Endothelial cell (in vitro differentiated cells): Measurements from ENCODE around the gene DNAJC11. TPM values are rescaled to one million over a fixed set of nuclear protein-coding genes. Genes with fewer than 3 reads are reported as not detected.

Source experiments
- DNase-seq: peaks from one replicate; pipeline ENCODE4 v3.0.0; 2021; ENCODE audit warnings: low spot score
- H3K27ac Mint-ChIP-seq: one replicate; pipeline ENCODE4 v1.8.0; 2021; ENCODE audit warnings: mixed read lengths, inconsistent platforms; ENCODE audit not compliant: unreplicated experiment
- H3K27me3 Mint-ChIP-seq: one replicate; pipeline ENCODE4 v1.8.0; 2021; ENCODE audit warnings: mild to moderate bottlenecking, moderate library complexity, mixed read lengths, inconsistent platforms; ENCODE audit not compliant: unreplicated experiment
- H3K36me3 Mint-ChIP-seq: one replicate; pipeline ENCODE4 v1.8.0; 2021; ENCODE audit warnings: mild to moderate bottlenecking, low read depth, mixed read lengths, inconsistent platforms; ENCODE audit not compliant: unreplicated experiment
- H3K4me1 Mint-ChIP-seq: one replicate; pipeline ENCODE4 v1.8.0; 2021; ENCODE audit warnings: mild to moderate bottlenecking, mixed read lengths, inconsistent platforms; ENCODE audit not compliant: unreplicated experiment
- H3K4me3 Mint-ChIP-seq: one replicate; pipeline ENCODE4 v1.8.0; 2021; ENCODE audit warnings: mild to moderate bottlenecking, mixed read lengths, inconsistent platforms; ENCODE audit not compliant: unreplicated experiment
- H3K9me3 Mint-ChIP-seq: one replicate; pipeline ENCODE4 v1.8.0; 2021; ENCODE audit warnings: mixed read lengths, inconsistent platforms; ENCODE audit not compliant: unreplicated experiment
- total RNA-seq: library from RNA; stranded (reverse); fragmentation: NEBNext Ultra II Directional; extraction: Animal tissue kit (Norgen Biotek cat#: 25700); gene quantifications from one replicate; pipeline ENCODE4 v1.2.1, GENCODE V29; 2021; ENCODE audit not compliant: unreplicated experiment
- TF ChIP-seq, protein P1 (sequence below): fragments of 200-600 bp; sonication (generic); IDR thresholded peaks from one replicate; pipeline ENCODE4 v1.5.0; 2021; ENCODE audit warnings: antibody characterized with exemption; ENCODE audit not compliant: unreplicated experiment

DNAJC11 gene
- total RNA-seq, 1 donor from 2014 or later = 57.0 TPM

DNA sequence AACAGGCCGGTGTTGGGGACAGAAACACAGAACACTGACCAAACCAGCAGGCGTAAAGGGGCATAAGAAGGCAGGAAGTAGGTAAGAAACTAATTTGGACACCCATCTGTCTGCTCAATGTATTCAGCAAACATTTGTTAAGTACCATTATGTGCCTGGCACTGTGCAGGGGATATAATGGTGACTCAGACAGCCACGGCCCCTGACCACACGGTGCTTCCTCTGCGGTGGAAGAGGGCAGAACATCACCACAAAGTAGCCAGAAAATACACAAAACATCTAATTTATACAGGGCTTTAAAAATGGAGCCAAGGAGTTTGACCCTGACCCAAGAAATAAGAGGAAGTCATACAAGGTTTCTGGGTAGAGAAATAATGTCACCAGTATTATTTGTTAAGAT, 12.9 kb downstream of the DNAJC11 start:
- Mint-ChIP-seq H3K4me1 (peaks cover 3% of the 10 kb centered on the region), H3K27ac (no peak overlapping the region), H3K9me3 (no peaks in the 10 kb centered on the region), H3K36me3 (no peaks in the 10 kb centered on the region), H3K27me3 (no peaks in the 10 kb centered on the region), H3K4me3 (no peak overlapping the region)
- TF ChIP-seq, protein P1, sequence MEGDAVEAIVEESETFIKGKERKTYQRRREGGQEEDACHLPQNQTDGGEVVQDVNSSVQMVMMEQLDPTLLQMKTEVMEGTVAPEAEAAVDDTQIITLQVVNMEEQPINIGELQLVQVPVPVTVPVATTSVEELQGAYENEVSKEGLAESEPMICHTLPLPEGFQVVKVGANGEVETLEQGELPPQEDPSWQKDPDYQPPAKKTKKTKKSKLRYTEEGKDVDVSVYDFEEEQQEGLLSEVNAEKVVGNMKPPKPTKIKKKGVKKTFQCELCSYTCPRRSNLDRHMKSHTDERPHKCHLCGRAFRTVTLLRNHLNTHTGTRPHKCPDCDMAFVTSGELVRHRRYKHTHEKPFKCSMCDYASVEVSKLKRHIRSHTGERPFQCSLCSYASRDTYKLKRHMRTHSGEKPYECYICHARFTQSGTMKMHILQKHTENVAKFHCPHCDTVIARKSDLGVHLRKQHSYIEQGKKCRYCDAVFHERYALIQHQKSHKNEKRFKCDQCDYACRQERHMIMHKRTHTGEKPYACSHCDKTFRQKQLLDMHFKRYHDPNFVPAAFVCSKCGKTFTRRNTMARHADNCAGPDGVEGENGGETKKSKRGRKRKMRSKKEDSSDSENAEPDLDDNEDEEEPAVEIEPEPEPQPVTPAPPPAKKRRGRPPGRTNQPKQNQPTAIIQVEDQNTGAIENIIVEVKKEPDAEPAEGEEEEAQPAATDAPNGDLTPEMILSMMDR = no peak
- no peak for DNase-seq

DNA sequence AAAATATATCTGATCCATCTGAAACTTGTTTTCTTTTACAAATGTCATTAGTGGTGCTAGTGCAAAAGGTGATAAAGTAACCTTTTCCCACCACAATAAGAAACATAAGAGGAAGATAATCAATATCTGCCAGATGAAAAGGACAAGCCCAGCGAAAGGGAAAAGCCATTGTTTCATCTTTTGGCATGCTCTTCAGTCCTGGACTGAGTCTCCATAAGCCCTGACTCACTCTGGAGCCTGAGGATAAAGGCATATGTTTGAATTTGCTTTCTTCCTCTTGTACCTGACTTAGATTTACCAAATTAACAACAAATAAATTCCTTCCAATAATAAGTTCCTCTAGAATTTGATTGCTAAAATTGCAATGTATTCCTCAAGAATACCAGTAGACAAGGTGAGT, 13.6 kb downstream of the DNAJC11 start:
- DNase-seq = no peak
- Mint-ChIP-seq H3K4me1 (peaks cover 3% of the 10 kb centered on the region), H3K36me3 (no peaks in the 10 kb centered on the region), H3K27me3 (no peaks in the 10 kb centered on the region), H3K4me3 (no peak overlapping the region), H3K27ac (no peak overlapping the region), H3K9me3 (no peaks in the 10 kb centered on the region)
- TF ChIP-seq, protein P1 = no peak

DNA sequence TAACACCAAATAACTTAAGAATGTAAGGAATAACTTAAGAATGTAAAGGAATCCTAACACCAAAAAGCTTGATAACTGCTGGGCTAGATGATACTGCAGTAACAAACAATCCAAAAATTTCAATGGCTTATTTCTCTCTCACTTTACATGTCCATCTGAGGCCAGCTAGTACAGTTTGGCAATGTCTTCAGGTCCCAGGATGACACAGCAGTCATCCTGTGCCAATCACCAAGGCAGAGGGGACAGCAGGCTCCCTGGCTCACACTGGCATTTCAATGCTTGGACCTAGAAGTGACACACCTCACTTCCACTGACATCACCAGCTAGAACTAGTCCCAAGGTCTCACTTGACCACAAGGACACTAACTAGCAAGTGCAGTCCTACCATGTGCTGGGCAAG, 15.3 kb downstream of the DNAJC11 start:
- no peak overlapping the region for H3K4me3 Mint-ChIP-seq
- H3K36me3 Mint-ChIP-seq = no peaks in the 10 kb centered on the region
- DNase-seq = no peak
- no peak overlapping the region for H3K27ac Mint-ChIP-seq
- no peaks in the 10 kb centered on the region for H3K27me3 Mint-ChIP-seq
- TF ChIP-seq, protein P1 = no peak
- H3K9me3 Mint-ChIP-seq = no peaks in the 10 kb centered on the region
- H3K4me1 Mint-ChIP-seq = peaks cover 3% of the 10 kb centered on the region

DNA sequence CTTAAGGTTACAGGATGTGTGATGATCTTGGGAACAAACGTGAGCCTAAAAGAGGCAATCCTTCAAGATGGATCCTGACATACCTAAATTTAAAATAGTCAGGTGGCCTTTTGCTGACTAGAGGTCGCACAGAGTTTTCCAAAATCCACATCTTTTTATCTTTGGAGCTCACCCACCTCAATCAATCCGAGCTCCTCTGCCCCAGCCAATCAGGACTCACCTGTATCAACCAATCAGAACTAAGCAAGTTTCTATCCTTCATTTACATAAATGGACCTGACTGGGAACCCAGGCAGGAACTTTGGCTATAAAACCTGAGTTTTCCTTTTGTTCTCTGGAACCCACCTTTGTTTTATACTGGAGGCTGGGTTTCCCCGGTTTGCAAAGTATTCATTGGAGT, 16.2 kb downstream of the DNAJC11 start:
- Mint-ChIP-seq H3K36me3 (no peaks in the 10 kb centered on the region), H3K9me3 (no peaks in the 10 kb centered on the region)

DNA sequence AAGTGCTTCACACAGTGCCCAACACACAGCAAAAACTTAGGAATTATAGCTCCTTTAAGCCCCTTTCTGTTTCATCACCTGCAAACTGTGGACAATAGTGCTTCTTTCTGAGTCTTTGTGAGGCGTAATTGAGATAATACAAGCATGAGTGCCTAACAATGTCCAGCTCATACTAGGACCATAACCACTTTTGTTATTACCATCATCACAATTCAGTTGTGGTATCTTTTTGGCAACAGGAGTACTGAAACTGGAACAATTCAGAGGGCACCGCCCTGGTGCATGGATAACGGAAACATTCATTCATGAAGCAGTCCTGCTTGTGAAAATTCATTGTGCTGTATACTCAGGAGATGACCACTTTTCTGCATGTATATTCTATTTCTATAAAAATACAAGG, 18.2 kb downstream of the DNAJC11 start:
- Mint-ChIP-seq H3K27ac (no peak overlapping the region), H3K9me3 (no peaks in the 10 kb centered on the region), H3K4me1 (no peaks in the 10 kb centered on the region), H3K36me3 (peaks cover 11% of the 10 kb centered on the region), H3K27me3 (no peaks in the 10 kb centered on the region), H3K4me3 (no peak overlapping the region)
- no peak for DNase-seq
- TF ChIP-seq, protein P1 = no peak

More for the DNA sequence above, 16.2 kb downstream of the DNAJC11 start:
- peaks cover 3% of the 10 kb centered on the region for H3K4me1 Mint-ChIP-seq
- H3K4me3 Mint-ChIP-seq = no peak overlapping the region
- TF ChIP-seq, protein P1 = no peak
- no peaks in the 10 kb centered on the region for H3K27me3 Mint-ChIP-seq
- no peak for DNase-seq
- H3K27ac Mint-ChIP-seq = no peak overlapping the region
